ENCODE results near the gene FLT4. TPM values are rescaled to one million over a fixed set of nuclear protein-coding genes. Genes with fewer than 3 reads are reported as not detected.

Gene FLT4
- total RNA-seq, 1 experiment from 2014 or later, result 4.5 TPM

DNA sequence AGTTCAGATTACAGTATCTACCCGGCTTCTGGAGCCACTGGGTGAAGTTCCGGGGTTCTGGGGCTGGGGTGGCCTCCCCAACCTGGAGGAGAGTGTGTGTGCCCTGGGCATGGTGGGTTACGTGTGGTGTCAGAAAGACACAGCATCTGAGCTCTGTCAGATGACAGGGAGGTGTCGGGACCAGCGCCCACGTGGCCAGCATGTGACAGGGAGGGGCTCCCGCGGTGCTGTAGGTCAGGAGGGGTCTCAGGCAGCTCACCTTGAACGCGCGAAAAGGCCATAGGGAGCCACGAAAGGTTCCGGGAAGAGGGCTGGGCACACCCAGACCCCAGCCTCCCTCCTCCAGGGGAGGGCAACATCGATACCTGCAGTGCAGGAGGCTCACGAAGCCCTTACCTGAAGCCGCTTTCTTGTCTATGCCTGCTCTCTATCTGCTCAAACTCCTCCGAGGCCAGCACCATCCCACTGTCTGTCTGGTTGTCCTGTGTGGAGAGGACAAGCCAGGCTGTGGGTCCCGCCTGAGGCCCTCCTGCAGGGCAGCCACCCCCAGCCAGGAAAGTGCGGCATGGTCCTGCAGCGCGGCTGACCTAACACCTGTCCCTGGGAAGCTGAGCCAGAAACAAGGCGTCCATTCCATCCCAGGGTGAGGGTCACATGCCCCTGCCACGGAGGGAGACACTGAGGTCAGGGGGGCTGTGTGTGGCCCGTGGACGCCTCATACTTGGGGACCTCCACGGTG is 40.7 kb downstream of the FLT4 start:
- no peak for DNase-seq (ENCODE audit: low read depth)

DNA sequence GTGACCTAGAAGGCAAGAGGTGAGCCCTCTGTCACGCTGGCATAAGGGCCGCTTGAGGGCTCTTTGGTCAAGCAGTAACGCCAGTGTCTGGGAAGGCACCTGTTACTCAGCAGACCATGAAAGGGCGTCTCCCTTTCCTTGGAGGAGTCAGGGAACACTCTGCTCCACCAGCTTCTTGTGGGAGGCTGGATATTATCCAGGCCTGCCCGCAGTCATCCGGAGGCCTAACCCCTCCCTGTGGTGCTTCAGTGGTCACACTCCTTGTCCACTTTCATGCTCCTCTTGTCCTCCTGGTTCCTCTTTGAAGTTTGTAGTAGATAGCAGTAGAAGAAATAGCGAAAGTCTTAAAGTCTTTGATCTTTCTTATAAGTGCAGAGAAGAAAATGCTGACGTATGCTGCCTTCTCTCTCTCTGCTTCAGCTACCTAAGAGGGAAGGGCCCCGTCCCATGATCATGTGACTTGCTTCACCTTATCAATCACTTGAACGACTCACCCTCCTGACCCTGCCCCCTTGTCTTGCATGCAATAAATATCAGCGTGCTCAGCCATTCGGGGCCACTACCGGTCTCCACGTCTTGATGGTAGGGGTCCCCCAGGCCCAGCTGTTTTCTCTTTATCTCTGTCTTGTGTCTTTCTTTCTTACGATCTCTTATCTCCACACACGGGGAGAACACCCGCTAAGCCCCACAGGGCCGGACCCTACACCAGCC is 41.4 kb downstream of the FLT4 start:
- peak; percentile 27 for DNase-seq (ENCODE audit: low read depth)

DNA sequence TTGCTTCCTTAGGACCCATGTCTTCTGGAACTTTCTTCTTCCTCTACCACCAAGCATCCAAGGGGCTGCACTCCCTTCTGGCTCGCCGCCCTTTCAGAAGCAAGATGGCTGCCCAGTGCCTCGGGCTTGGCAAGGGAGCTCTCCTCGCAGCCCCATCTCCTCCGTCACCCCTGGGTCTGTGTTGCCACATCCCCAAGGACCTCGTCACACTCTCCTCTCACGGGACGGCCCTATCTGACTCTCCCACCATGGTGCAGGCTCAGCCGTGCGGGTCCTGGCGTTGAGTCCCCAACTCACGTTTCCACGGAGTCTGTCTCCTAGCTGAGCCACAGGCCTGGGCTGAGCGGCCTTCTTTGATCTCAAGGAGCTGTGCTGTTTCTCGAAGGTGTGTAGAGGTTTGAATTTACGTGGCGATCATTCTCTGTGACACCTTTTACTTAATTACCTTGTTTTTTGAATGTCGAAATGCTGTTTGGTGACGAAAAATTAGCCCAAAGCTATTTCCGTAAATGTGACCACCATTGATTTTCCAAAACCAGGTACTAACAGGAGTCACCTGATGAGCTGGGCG is 43.1 kb downstream of the FLT4 start:
- no peak for DNase-seq (ENCODE audit: low read depth)

GRCh38 chr5:180605554-180606214 is 43.7 kb downstream of the FLT4 start:
- peak; percentile 45 for DNase-seq (ENCODE audit: low read depth)

DNA sequence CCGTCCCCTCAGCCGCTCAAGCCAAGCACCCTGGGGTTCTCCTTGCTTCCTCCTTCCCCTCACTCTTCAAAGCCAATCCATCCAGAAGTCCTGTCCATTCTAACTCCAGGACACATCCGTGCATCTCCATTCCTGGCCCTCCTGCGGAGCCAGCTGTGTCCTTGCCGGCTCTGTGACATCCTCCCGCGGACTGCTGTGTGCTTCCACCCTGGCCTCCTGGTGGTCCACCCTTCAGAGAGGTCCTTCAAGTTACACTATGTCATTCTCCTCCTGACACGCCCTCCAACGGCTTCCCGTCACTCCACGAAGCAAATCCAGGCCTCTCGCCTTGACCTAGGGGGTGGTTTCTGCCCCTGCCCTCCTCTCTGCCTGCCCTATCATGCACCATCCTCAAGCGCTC is 45.1 kb downstream of the FLT4 start:
- no peak for DNase-seq (ENCODE audit: low read depth)

DNA sequence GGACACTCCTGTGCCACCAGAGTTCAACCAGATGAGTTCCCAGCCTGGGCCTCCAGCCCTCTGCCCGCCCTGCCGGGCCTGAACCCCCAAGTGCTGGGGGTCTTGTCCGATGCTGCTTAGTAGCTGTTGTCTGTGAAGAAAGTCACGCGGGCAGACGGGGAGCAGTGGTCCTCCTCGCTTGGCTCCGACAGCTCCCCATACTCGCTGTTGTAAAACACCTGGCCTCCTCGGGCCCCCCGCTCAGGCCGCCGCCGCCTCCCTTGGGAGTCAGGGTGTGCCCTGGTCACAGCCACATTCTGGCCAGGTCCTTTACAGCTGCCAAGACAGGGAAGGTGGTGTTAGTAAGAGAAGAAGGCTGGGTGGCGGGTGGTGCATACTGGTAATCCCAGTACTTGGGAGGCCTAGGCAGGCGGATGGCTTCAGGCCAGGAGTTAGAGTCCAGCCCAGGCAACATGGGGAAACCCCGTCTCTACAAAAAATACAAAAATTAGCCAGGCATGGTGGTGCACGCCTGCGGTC is 46.3 kb downstream of the FLT4 start:
- DNase-seq (ENCODE audit: low read depth), result no peak

GRCh38 chr5:180602481-180603075 is 46.8 kb downstream of the FLT4 start:
- no peak for DNase-seq (ENCODE audit: low read depth)

DNA sequence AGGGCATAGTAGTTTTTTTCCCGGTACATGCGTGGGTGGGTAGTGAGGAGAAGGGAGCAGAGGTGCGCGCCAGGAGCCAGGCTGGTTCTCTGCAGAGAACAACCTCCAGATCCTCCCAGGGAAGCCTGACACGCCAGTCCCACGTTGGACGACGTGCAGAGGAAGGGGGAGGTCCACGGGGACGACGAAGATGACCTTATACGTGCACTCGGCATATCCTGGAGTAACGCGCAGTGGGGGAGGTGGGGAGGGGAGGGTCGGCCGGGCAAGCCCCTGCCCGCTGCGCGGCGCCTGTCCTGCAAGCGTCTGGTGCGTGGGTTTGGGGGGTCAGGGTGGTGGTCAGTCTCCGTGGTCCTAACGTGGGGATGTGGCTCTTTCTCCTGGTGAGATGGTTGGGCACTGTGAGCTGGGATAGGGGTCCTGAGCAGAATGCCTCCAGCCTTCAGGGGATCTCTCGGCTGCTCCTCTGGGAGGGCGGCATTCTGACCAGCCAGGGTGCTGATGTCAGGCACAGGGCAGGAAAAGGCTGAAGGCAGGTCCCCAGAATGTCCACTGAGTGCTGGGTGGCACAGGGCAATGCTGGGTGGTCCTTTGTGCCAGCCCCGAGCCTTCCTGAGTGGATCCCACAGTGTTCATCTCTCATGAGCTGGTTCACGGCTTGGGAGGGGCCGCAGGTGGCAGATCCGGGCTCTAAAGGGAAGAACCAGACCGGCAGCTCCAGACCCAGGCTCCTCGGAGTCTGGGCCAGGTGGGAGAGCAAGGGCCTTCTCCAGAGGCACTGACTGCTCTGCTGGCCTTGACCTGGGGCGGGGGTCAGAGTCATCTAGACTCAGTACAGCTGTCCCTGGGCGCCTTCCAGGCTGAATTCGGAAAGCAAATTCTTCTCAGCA is 47.6 kb downstream of the FLT4 start:
- DNase-seq (ENCODE audit: low read depth), result no peak

- no peak for DNase-seq (ENCODE audit: low read depth)
Measured at GRCh38 chr5:180600554-180601041, 48.8 kb downstream of the FLT4 start.

GRCh38 chr5:180599981-180600553 is 49.3 kb downstream of the FLT4 start:
- DNase-seq (ENCODE audit: low read depth), result no peak

DNA sequence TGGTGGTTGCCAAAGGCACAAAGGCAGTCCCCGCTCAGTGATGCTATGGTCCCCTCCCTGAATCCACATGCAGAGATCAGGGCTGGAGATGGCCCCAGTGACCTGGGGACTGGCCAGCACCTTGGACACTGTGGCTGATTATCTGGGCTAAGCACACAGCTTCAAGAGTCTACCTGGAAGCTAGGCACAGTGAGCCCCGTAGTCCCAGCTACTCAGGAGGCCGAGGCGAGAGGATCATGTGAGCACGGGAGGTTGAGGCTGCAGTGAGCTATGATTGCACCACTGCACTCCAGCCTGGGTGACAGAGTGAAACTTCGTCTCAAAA is 49.8 kb downstream of the FLT4 start:
- no peak for DNase-seq (ENCODE audit: low read depth)

DNA sequence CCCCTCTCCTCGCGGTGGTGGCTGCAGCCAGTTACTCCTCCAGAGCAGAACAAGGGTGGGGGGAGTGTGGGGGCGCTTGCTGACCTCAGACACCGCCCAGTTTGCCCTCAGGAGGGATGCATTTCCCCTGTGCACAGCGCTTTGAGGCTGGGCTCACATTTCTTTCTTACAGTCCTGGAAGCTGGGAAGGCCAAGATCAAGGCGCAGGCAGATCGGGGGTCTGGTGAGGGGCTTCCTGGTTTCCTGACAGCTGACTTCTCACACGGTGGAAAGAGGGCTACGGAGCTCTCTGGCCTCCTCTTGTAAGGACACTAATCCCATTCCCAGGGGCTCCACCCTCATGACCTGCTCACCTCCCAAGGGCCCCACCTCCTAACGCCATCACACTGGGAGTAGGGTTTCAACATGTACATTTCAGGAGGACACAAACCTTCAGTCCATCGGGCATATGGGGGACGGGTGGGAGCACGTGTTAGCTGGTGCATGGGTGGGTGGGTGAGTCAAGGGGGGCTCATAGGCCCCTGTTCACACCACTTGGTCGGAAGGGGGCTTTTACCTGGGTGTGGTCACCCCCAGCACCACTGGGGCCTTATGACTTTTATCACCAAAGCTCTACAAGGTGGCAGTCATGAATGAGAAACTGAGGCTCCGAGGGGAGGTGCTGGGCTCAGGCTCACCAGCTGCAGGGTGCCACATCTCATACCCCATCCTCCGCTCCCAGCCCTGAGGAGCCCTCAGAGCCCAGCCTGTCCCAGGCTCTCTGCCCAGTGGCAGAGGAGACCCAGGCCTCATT is 50.4 kb downstream of the FLT4 start:
- DNase-seq (ENCODE audit: low read depth), result no peak

- no peak for DNase-seq (ENCODE audit: low read depth)
Measured at GRCh38 chr5:180598316-180598701, 51.1 kb downstream of the FLT4 start.

GRCh38 chr5:180596668-180597231 is 52.6 kb downstream of the FLT4 start:
- no peak for DNase-seq (ENCODE audit: low read depth)

DNA sequence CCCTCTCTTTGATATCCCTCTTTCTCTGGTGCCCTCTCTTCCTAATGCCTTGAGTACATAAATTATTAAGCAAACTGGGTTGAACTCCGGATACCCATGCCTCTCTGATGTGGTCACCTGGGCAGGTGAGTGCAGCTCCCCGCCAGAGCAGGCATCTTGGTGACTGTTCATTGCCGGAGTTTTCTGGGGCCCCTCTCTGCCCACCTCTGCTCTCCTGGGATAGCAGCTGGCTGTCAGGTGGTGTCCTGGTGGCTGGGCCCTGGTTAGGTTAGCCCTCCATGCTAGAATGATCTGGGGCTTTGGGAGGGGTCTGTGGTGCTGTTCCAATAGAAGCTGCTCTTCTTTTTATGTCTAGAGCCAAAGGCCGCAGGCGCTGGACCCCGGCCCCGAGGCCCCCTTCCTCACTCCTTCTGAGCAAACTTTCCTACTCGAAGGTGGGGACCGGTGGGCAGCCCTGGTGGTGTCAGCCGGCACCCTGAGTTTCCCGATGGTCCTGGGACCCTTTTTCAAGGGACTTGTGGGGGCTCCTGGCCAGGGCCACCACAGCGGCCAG is 53.2 kb downstream of the FLT4 start:
- no peak for DNase-seq (ENCODE audit: low read depth)

GRCh38 chr5:180595381-180596114 is 53.9 kb downstream of the FLT4 start:
- DNase-seq (ENCODE audit: low read depth), result no peak

- DNase-seq (ENCODE audit: low read depth), result no peak
Measured at GRCh38 chr5:180595046-180595379, 54.4 kb downstream of the FLT4 start.

Data from LHCN-M2 (cell line).